Measurements from ENCODE around the gene ASB6.
A peak's percentile ranks its signal among the peaks of the same experiment; 100 is the strongest.
"Not testable (repeated sequence)": the region's sequence is repeated elsewhere in the genome, so short reads cannot be mapped to it uniquely, and the experiment has no call there.

ASB6 gene

DNA sequence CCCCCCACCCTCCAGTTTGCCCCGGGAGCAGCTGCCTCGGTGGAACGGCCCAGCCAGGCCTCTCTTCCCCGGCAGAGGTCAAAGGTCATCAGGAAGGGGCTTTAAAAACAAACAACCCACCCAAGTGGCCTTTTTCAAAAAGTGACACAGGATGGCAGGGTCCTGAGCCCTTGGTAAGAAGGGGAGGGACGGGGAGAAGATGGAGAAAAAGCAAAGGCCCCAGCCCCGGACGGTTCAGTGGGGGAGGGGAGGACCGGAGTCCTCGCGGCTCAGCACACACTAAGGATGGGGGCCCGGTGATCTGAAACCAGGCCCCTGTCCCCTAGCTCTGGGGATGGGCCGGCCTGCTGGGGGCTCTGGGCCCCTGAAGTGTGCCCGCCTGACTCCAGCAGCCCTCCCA, 24.6 kb upstream of the ASB6 start:
- DNase-seq = no peak

DNA sequence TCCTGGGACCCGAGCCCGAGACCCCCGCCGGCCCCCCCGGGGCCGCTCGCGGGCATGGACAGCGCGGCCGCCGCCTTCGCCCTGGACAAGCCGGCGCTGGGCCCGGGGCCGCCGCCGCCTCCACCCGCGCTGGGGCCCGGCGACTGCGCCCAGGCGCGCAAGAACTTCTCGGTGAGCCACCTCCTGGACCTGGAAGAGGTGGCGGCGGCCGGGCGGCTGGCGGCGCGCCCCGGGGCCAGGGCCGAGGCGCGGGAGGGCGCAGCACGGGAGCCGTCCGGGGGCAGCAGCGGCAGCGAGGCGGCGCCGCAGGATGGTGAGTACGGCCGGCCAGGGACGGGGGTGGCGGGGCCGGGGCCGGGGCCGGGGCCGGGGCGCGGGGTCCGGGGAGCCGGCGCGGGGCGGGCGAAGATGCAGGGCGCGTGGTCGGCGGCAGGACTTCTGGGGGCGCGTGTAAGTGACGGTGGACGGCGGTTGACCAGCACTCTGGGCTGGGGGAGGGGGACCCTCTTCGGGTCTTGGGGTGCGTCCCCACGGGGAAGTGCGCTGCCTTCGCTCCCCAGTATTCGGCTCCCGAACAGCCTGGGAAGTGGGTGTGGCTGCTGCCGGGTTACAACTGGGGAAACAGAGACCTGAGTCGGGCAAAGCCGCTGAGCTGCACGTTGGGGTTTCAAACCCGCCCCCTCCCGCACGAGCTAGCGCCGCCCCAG, 24.0 kb upstream of the ASB6 start:
- DNase-seq = no peak

DNA sequence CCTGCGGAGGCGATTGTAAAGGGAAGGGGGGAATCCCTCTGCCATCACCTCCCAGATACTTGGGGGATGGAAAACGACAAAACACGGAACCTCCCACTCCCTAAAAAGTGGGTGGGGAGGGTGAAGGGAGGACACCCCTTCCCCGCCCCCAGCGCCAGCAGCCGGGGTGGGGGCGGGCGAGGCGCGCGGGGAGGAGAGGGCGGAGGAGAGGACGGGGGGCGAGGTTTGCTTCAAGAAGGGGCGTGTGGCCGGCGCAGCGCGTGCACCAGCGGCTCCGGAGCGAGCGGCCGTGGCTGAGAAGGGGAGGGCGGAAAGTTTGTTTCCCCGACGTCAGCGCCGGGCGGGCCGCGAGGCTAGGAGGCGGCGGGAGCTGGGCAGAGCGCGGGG, 23.4 kb upstream of the ASB6 start, which contains the start of gene PRRX2:
TSS of gene PRRX2 (plus strand) at position 259 of the 387 bp plus-strand sequence. CDS start 221 bp downstream, outside the sequence.
- peak; percentile 20 for DNase-seq

DNA sequence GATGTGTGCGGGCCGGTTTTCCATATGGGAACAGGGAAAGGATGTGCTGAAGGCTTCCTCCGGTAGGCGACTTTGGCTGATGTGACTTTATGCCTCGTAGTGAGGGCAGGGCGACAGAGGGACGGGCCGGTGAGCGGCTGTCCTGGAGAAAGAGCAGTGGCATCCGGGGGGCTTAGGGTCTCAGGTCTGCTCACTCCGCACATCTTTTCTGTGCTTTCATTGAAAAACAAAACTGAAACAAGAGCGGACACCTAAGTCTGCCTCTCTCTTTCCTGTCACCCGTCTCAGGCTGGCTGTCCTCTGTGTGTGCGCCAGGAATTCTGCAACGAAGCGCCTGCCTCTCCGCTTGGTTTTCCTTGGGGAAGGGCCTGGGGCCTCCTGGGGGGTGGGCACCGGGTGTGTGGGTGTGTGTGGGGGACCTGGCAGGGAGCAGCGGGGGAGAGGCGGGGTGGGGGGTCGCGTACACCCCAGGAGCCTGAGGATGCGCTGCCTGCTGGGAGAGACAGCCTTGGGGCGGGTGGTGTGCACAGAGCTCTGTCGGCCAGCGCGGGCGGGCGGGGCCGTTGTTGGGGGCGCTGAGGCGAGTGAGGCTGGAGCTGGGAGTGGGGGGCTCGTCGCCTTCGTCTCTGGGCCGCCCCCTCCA, 22.9 kb upstream of the ASB6 start:
- no peak for DNase-seq

GRCh38 chr9:129662239-129662638, 20.3 kb upstream of the ASB6 start:
- not testable (repeated sequence) for DNase-seq

- DNase-seq = no peak
These were observed 19.1 kb upstream of the ASB6 start for GRCh38 chr9:129661029-129661428.

- DNase-seq = no peak
These were observed 14.9 kb upstream of the ASB6 start for GRCh38 chr9:129656795-129657390.

DNA sequence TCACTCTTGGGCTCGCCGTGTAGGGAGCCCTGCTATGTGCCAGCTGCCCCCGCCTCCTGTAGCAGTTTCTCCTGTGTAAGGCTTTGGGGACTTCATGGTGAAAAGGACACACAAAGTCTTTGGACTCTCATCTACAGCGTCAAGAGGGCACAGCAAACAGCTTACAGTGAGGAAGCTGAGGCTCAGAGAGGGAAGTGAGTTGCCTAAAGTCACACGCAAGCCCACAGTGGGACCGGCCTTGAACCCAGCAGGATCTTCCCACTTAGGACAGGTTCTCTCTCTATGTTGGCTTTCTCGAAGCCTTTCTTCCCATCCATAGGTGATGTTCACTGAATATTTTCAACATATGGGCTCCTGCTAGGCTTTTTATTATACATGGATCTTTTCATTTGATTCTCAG, 13.7 kb upstream of the ASB6 start:
- no peak for DNase-seq

DNA sequence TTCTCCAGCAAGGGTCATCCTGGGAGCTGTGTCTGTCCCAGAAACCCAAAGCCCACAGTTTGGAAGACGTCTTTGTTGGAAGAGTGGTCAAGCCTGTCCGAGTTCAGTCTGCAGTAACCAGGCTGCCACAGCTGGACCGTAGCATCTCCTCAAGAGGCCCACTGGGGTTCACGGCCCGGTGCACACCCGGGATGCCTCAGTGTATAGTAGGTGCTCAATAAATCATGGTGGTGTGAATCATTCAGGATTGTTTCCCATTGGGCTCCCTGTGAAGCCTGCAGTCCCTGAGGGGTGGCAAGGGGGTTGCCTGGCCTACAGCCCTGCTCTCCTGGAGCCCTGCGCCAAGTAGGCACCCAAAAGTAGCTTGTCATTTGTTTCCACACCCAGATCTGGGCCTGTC, 13.2 kb upstream of the ASB6 start:
- no peak for DNase-seq

DNA sequence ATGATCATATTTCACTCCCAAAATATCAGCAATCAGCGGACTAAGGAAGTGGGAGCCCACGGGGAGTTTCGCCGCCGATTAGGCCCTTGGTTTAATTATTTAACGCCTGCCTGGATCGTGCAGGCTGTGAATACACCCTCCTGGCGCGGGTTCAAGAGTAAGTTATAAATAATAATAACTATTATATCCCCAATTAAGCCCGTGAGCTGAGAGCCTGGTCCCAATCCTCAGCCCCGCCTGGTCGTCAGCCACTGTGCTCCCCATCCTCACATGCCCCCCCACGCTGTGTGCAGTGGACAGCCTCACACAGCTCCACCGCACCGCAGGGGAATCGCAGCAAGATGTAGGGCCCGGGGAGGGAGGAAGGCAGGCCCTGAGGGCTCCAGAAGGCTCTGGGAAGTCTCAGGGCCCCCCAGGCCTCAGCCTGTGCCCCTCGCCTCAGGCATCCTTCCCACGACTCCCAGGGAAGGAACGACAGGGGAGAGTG, 12.6 kb upstream of the ASB6 start:
- no peak for DNase-seq

DNA sequence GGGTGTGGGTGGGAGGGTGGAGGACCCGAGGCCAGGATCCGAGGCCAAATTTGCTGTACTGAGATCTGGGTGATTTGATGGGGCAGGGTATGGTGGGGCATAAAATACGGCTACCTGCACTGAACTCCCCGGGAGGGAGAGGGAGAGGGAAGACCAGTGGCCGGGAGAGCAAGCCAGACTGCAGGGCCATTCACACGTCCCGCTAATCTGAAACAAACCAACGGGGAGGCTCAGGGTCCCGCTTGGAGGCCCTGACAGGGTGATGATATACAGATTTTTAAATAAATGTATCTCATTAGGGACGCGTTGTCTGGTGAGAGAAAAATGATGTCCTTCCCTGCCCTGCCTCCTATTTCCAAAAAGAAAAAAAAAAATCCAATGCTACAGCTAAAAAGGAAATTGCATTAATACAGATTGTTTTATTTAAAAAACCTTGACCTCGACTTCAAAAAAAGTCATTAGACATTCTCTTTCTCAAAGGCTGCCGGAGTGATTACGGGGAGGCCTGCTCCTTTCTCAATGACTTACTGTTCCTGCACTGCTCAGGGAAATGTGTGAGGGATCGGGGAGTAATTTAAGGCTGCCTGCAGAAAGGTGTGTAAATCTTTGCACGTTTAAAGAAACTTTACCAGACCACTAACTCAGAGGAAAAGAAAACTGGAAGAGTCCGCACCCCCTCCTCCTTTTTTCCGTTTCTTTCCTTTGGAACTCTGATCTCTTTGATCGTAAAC, 12.0 kb upstream of the ASB6 start:
- no peak for DNase-seq

- no peak for DNase-seq
These were observed 8.8 kb upstream of the ASB6 start for GRCh38 chr9:129650680-129651235.

- no peak for DNase-seq
These were observed 8.1 kb upstream of the ASB6 start for GRCh38 chr9:129649726-129650679.

- no peak for DNase-seq
These were observed 6.8 kb upstream of the ASB6 start for GRCh38 chr9:129648764-129649115.

GRCh38 chr9:129648092-129648763, 6.3 kb upstream of the ASB6 start:
- no peak for DNase-seq

DNA sequence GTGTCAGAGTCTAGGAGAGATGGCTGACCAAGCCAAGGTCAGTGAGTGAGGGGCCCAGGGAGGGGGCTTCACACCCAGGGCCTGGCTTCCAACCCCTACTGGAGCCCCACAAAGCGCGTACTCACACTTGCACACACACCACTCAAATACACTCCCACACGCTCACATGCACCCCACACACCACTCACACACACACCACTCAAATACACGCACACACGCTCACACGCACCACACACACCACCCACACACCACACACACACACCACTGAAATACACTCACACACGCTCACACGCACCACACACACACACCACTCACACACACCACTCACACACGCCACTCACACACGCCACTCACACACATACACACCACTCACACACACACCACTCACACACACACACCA, 5.7 kb upstream of the ASB6 start:
- no peak for DNase-seq

- no peak for DNase-seq
These were observed 4.7 kb upstream of the ASB6 start for GRCh38 chr9:129646654-129647053.

DNA sequence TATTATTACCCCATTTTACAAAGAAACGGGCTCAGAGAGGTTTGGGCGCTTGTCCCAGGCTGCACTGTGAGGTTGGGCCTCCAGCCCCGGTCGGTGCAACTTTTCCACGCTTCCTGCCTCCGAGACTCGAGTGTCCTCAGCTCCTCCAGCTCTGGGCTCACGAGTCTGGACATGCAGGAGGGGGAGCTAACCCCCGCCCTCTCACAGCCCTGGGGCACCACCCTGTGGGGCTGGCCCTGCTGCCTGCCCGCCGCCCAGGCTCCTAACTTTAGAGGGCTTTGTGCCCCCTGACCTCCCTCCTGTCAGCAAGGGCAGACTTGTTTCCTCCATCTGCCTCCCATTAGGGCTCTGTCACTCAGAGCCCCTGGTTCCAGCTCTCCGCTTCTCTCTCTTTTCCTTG, 4.3 kb upstream of the ASB6 start:
- DNase-seq = no peak

DNA sequence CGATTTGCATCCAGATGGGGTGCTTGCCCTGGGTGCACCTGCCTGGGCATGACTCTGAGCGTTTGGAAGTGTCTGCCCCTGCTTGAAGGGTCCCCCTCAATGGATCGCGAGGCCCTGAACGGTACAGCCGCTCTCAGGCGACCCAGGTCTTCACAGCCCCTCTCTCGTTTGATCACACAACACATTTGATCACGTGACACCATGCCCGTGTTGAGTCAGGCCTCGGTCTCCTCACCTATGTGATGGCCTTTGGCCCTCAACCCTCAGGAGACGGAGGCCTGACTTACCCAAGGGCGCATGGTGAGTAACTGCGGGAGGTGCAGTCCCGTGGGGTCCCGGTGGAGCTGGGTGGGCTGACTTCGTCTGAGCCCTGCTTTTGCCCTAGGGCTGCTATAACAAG, 3.0 kb upstream of the ASB6 start:
- no peak for DNase-seq

DNA sequence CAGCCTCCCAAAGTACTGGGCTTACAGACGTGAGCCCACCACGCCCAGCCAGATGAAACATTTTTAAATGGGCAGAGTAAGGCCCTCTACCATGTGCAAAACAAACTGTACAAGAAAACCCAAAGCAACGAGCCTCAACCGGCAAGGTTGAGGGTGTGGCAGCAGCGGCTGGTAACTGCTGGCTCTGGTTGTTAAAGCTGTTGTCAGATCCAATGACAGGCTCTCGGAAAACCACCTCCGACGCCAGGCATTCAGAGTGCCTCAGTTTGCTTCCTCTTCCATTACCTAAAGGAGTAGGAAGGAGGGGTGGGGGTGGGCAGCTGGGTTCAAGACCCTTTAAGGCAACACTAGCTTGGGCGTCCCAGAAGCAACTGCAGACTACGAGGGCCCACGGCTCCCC, 2.4 kb upstream of the ASB6 start:
- no peak for DNase-seq

DNA sequence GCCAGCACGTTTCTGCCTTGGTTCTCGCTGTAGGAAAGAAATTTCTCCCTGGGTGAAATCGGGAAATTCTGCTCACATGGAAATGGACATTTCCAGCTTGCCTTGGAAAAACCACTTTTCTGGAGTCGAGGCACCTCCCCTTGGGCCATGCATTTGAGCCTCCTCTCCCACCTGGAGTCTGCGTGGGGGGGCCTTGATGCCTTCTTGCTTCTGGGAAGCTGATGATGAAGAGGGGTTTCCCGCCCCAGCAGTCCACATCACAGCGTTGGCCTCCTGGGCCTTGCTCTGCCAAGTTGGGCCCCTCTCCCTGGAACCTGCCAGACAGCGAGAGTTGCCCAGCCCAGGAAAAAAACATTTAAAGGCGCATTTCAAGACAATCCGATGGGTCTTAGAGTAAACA, 1.8 kb upstream of the ASB6 start:
- no peak for DNase-seq
